HG03196 (cell line): ENCODE results near the gene HES3.

ENCODE experiments used
- ATAC-seq: cut with Tn5 transposase; IDR thresholded peaks from one replicate; pipeline ENCODE4 v1.9.1; 2021; ENCODE audit not compliant: unreplicated experiment

HES3 gene

GRCh38 chr1:6276811-6277555 is 33.0 kb downstream of the HES3 start:
- ATAC-seq = no peak

- no peak for ATAC-seq
Measured at GRCh38 chr1:6278263-6278662, 34.3 kb downstream of the HES3 start.

GRCh38 chr1:6279066-6279465 is 35.1 kb downstream of the HES3 start:
- ATAC-seq = no peak

- ATAC-seq = no peak
Measured at GRCh38 chr1:6279613-6280383, 35.8 kb downstream of the HES3 start.

GRCh38 chr1:6280761-6281451 is 36.9 kb downstream of the HES3 start:
- no peak for ATAC-seq

- no peak for ATAC-seq
Measured at GRCh38 chr1:6281511-6282402, 37.8 kb downstream of the HES3 start.

- ATAC-seq = no peak
Measured at GRCh38 chr1:6282577-6283270, 38.7 kb downstream of the HES3 start.

GRCh38 chr1:6285336-6285735 is 41.4 kb downstream of the HES3 start:
- ATAC-seq = no peak

GRCh38 chr1:6286266-6286665 is 42.3 kb downstream of the HES3 start:
- ATAC-seq = no peak

GRCh38 chr1:6287029-6287428 is 43.0 kb downstream of the HES3 start:
- no peak for ATAC-seq

- no peak for ATAC-seq
Measured at GRCh38 chr1:6287431-6287886, 43.5 kb downstream of the HES3 start.

GRCh38 chr1:6288026-6288425 is 44.0 kb downstream of the HES3 start:
- ATAC-seq = no peak

- no peak for ATAC-seq
Measured at GRCh38 chr1:6288665-6289064, 44.7 kb downstream of the HES3 start.

- ATAC-seq = no peak
Measured at GRCh38 chr1:6292102-6292501, 48.1 kb downstream of the HES3 start.

- ATAC-seq = no peak
Measured at GRCh38 chr1:6294080-6294889, 50.3 kb downstream of the HES3 start.

- no peak for ATAC-seq
Measured at GRCh38 chr1:6294890-6295556, 51.0 kb downstream of the HES3 start.
